Neural crest cell (in vitro differentiated cells): ENCODE results near the gene PCDHGA4. TPM values are rescaled to one million over a fixed set of nuclear protein-coding genes. Genes with fewer than 3 reads are reported as not detected.
A peak's percentile ranks its signal among the peaks of the same experiment; 100 is the strongest.
"Not testable (repeated sequence)": the region's sequence is repeated elsewhere in the genome, so short reads cannot be mapped to it uniquely, and the experiment has no call there.

Experiments used
- DNase-seq: peaks from one replicate; pipeline ENCODE4 v3.0.0; 2021; ENCODE audit warnings: low read depth, mixed read lengths, low spot score
- H3K27ac Mint-ChIP-seq: one replicate; pipeline ENCODE4 v1.8.0; 2021; ENCODE audit warnings: mild to moderate bottlenecking, mixed read lengths; ENCODE audit not compliant: unreplicated experiment
- H3K27me3 Mint-ChIP-seq: 2 replicates; pipeline ENCODE4 v1.8.0; 2021; ENCODE audit warnings: low read depth, mild to moderate bottlenecking, mixed read lengths
- H3K36me3 Mint-ChIP-seq: 2 replicates; pipeline ENCODE4 v1.8.0; 2021; ENCODE audit warnings: low read depth, mild to moderate bottlenecking, mixed read lengths
- H3K4me1 Mint-ChIP-seq: 2 replicates; pipeline ENCODE4 v1.8.0; 2021; ENCODE audit warnings: mixed read lengths
- H3K4me3 Mint-ChIP-seq: one replicate; pipeline ENCODE4 v1.8.0; 2021; ENCODE audit warnings: mild to moderate bottlenecking, mixed read lengths
- H3K9me3 Mint-ChIP-seq: 2 replicates; pipeline ENCODE4 v1.8.0; 2021; ENCODE audit warnings: mixed read lengths
- CTCF ChIP-seq: fragments of 200-600 bp; sonication (generic); conservative IDR thresholded peaks from 2 replicates; pipeline ENCODE4 v1.5.0; 2021; ENCODE audit warnings: antibody characterized with exemption, mild to moderate bottlenecking
- long read RNA-seq: library from polyadenylated mRNA; unstranded; transcript quantifications from one replicate; pipeline ENCODE4 v2.0.0, GENCODE V29; 2020
- total RNA-seq: library from RNA; stranded (reverse); gene quantifications from 2 replicates; pipeline ENCODE4 v1.2.1, GENCODE V29; 2021

The PCDHGA4 gene
- total RNA-seq, result 0.56 and 0.93 TPM in 2 replicates
- long read RNA-seq, result 0 reads

- H3K9me3 Mint-ChIP-seq, result peaks cover 21% of the 10 kb centered on the region
Measured at GRCh38 chr5:141354900-141355469, at the start of gene PCDHGA4. TSS of gene PCDHGA4 (plus strand) at chr5:141355021. CDS start at chr5:141355108, 87 bp downstream.

GRCh38 chr5:141306630-141307029, 48.2 kb upstream of the PCDHGA4 start:
- Mint-ChIP-seq H3K4me3 (no peak overlapping the region), H3K9me3 (peaks cover 19% of the 10 kb centered on the region), H3K27ac (no peak overlapping the region), H3K4me1 (no peaks in the 10 kb centered on the region), H3K27me3 (no peaks in the 10 kb centered on the region), H3K36me3 (peaks cover 73% of the 10 kb centered on the region)
- no peak for DNase-seq
- TF ChIP-seq CTCF, result no peak

More at GRCh38 chr5:141354900-141355469, at the start of gene PCDHGA4:
- H3K27me3 Mint-ChIP-seq, result no peaks in the 10 kb centered on the region
- H3K36me3 Mint-ChIP-seq, result peaks cover 36% of the 10 kb centered on the region
- H3K4me1 Mint-ChIP-seq, result no peaks in the 10 kb centered on the region
- no peak within 1 kb of the TSS for H3K27ac Mint-ChIP-seq
- H3K4me3 Mint-ChIP-seq, result no peak within 1 kb of the TSS
- no peak for DNase-seq
- peak; percentile 34 for TF ChIP-seq CTCF

- H3K4me3 Mint-ChIP-seq, result no peak overlapping the region
- H3K9me3 Mint-ChIP-seq, result peaks cover 39% of the 10 kb centered on the region
- no peak for DNase-seq
Measured at GRCh38 chr5:141313711-141314110, 41.1 kb upstream of the PCDHGA4 start.

GRCh38 chr5:141316963-141317362, 37.9 kb upstream of the PCDHGA4 start:
- peak overlapping the region; percentile 24 for H3K4me3 Mint-ChIP-seq
- H3K27ac Mint-ChIP-seq, H3K27me3 Mint-ChIP-seq, DNase-seq: not testable (repeated sequence)
- H3K4me1 Mint-ChIP-seq, result peaks cover 27% of the 10 kb centered on the region
- H3K9me3 Mint-ChIP-seq, result peaks cover 46% of the 10 kb centered on the region
- peaks cover 75% of the 10 kb centered on the region for H3K36me3 Mint-ChIP-seq

More at GRCh38 chr5:141313711-141314110, 41.1 kb upstream of the PCDHGA4 start:
- peaks cover 77% of the 10 kb centered on the region for H3K36me3 Mint-ChIP-seq
- H3K27ac Mint-ChIP-seq, result no peak overlapping the region
- TF ChIP-seq CTCF, result no peak
- H3K27me3 Mint-ChIP-seq, result peaks cover 4% of the 10 kb centered on the region
- H3K4me1 Mint-ChIP-seq, result peaks cover 7% of the 10 kb centered on the region

GRCh38 chr5:141319202-141319601, 35.6 kb upstream of the PCDHGA4 start:
- no peak for TF ChIP-seq CTCF
- H3K27ac Mint-ChIP-seq, result no peak overlapping the region
- H3K27me3 Mint-ChIP-seq, result peaks cover 10% of the 10 kb centered on the region
- H3K4me3 Mint-ChIP-seq, result peak overlapping the region; percentile 94
- peaks cover 27% of the 10 kb centered on the region for H3K4me1 Mint-ChIP-seq
- DNase-seq, result no peak
- H3K9me3 Mint-ChIP-seq, result peaks cover 38% of the 10 kb centered on the region
- H3K36me3 Mint-ChIP-seq, result peaks cover 63% of the 10 kb centered on the region

GRCh38 chr5:141319699-141320098, 35.1 kb upstream of the PCDHGA4 start:
- H3K36me3 Mint-ChIP-seq, result peaks cover 60% of the 10 kb centered on the region
- H3K4me1 Mint-ChIP-seq, result peaks cover 27% of the 10 kb centered on the region
- peak overlapping the region; percentile 94 for H3K4me3 Mint-ChIP-seq
- H3K27ac Mint-ChIP-seq, result peak overlapping the region; percentile 96
- H3K27me3 Mint-ChIP-seq, result peaks cover 10% of the 10 kb centered on the region
- DNase-seq, result no peak
- no peak for TF ChIP-seq CTCF
- H3K9me3 Mint-ChIP-seq, result peaks cover 36% of the 10 kb centered on the region
